HEK293 (cell line): ENCODE results near the gene TBL1X.

Experiments
- CTCF ChIA-PET: fragments of 350-600 bp; formaldehyde crosslinking; extraction: SDS; loops from one replicate; lab custom pipeline; 2021; ENCODE audit warnings: antibody characterized with exemption; lab: Yijun Ruan, JAX
- POLR2A ChIA-PET: fragments of 300-600 bp; formaldehyde crosslinking; extraction: SDS; loops from one replicate; lab custom pipeline; 2020; ENCODE audit warnings: antibody characterized with exemption, inconsistent platforms; lab: Yijun Ruan, JAX
- H3K27ac ChIP-seq: fragments of 200-500 bp; sonication (Bioruptor generic); 2 replicates; pipeline ENCODE4 v1.5.1; 2014; ENCODE audit warnings: low read depth, low read length, control low read depth, inconsistent platforms; ENCODE audit errors: extremely low read depth
- H3K36me3 ChIP-seq, 2 experiments: fragments of 200-500 bp in 1 of 2; sonication (Bioruptor generic) in 1 of 2; 1 replicate in 1 of 2; 2 replicates in 1 of 2; pipeline ENCODE4 v1.5.1; 2014 to 2017; ENCODE audit warnings: inconsistent platforms in 2 of 2, low read length in 2 of 2; ENCODE audit not compliant: control insufficient read depth in 2 of 2, insufficient read depth in 1 of 2
- H3K4me1 ChIP-seq: fragments of 200-500 bp; sonication (Bioruptor generic); 2 replicates; pipeline ENCODE4 v1.5.1; 2014; ENCODE audit warnings: mild to moderate bottlenecking, low read length, inconsistent platforms; ENCODE audit not compliant: control insufficient read depth, insufficient read depth
- H3K4me3 ChIP-seq: 2 replicates; pipeline ENCODE4 v1.5.1; 2011; ENCODE audit warnings: low read depth, mild to moderate bottlenecking, control low read depth, low read length, moderate library complexity
- H3K9me3 ChIP-seq: fragments of 200-500 bp; sonication (Bioruptor generic); 2 replicates; pipeline ENCODE4 v1.5.1; 2014; ENCODE audit warnings: low read depth, low read length, inconsistent platforms; ENCODE audit not compliant: control insufficient read depth, insufficient read depth
- HOXD13 ChIP-seq: sonication (generic); formaldehyde crosslinking; IDR thresholded peaks from 2 replicates; pipeline ENCODE4 v1.8.0; 2022; ENCODE audit warnings: missing genetic modification reagents, borderline replicate concordance
- KLF7 ChIP-seq: fragments of 450-650 bp; formaldehyde crosslinking; IDR thresholded peaks from 2 replicates; pipeline ENCODE4 v1.5.1; 2016; ENCODE audit warnings: missing biosample characterization, missing genetic modification characterization, borderline replicate concordance
- SALL2 ChIP-seq: fragments of 450-650 bp; formaldehyde crosslinking; IDR thresholded peaks from 2 replicates; pipeline ENCODE4 v1.5.0; 2017; ENCODE audit warnings: missing biosample characterization, mild to moderate bottlenecking, missing genetic modification characterization, borderline replicate concordance
- TCF7L2 ChIP-seq: IDR thresholded peaks from 2 replicates; pipeline ENCODE4 v1.6.1; 2011; ENCODE audit warnings: low read depth, mild to moderate bottlenecking, inconsistent platforms, low read length, moderate library complexity, borderline replicate concordance
- YY1 ChIP-seq: fragments of 450-650 bp; formaldehyde crosslinking; IDR thresholded peaks from 2 replicates; pipeline ENCODE4 v1.5.1; 2018; ENCODE audit warnings: missing biosample characterization, missing genetic modification characterization
- ZBTB20 ChIP-seq: fragments of 450-650 bp; formaldehyde crosslinking; IDR thresholded peaks from 2 replicates; pipeline ENCODE4 v1.5.1; 2016; ENCODE audit warnings: missing biosample characterization, missing genetic modification characterization
- ZFP69B ChIP-seq: fragments of 450-650 bp; formaldehyde crosslinking; IDR thresholded peaks from 2 replicates; pipeline ENCODE4 v1.5.1; 2016; ENCODE audit warnings: missing biosample characterization, missing genetic modification characterization
- ZNF184 ChIP-seq: fragments of 450-650 bp; IDR thresholded peaks from 2 replicates; pipeline ENCODE4 v1.5.1; 2018; ENCODE audit warnings: missing biosample characterization, mild to moderate bottlenecking, missing genetic modification characterization
- ZNF214 ChIP-seq: fragments of 450-650 bp; formaldehyde crosslinking; IDR thresholded peaks from 2 replicates; pipeline ENCODE4 v1.5.1; 2017; ENCODE audit warnings: missing biosample characterization, mild to moderate bottlenecking, missing genetic modification characterization, borderline replicate concordance
- ZNF23 ChIP-seq: fragments of 450-650 bp; formaldehyde crosslinking; IDR thresholded peaks from 2 replicates; pipeline ENCODE4 v1.5.1; 2016; ENCODE audit warnings: missing biosample characterization, missing genetic modification characterization, borderline replicate concordance
- ZNF274 ChIP-seq, 2 experiments: fragments of 200-500 bp in 1 of 2; fragments of 450-650 bp in 1 of 2; sonication (Bioruptor generic) in 1 of 2; formaldehyde crosslinking in 1 of 2; IDR thresholded peaks; 2 replicates each; pipeline versions ENCODE4 v1.5.1 to v1.6.1; 2014 to 2016; ENCODE audit warnings: borderline replicate concordance in 1 of 2, inconsistent platforms in 1 of 2, low read length in 1 of 2, missing biosample characterization in 1 of 2, missing genetic modification characterization in 1 of 2
- ZNF394 ChIP-seq: fragments of 450-650 bp; formaldehyde crosslinking; IDR thresholded peaks from 2 replicates; pipeline ENCODE4 v1.5.1; 2016; ENCODE audit warnings: missing biosample characterization, missing genetic modification characterization, mild to moderate bottlenecking, moderate library complexity, borderline replicate concordance
- ZNF48 ChIP-seq: fragments of 450-650 bp; formaldehyde crosslinking; IDR thresholded peaks from 2 replicates; pipeline ENCODE4 v1.5.1; 2016; ENCODE audit warnings: missing biosample characterization, missing genetic modification characterization
- ZNF514 ChIP-seq: fragments of 450-650 bp; formaldehyde crosslinking; IDR thresholded peaks from 2 replicates; pipeline ENCODE4 v1.5.1; 2016; ENCODE audit warnings: missing biosample characterization, missing genetic modification characterization
- ZNF626 ChIP-seq: fragments of 450-650 bp; sonication (Bioruptor Pico); formaldehyde crosslinking; IDR thresholded peaks from 2 replicates; pipeline ENCODE4 v1.5.1; 2018; ENCODE audit warnings: missing biosample characterization, missing genetic modification characterization, inconsistent platforms
- ZNF629 ChIP-seq: fragments of 450-650 bp; formaldehyde crosslinking; IDR thresholded peaks from 2 replicates; pipeline ENCODE4 v1.5.1; 2017; ENCODE audit warnings: missing biosample characterization, missing genetic modification characterization
- ZNF707 ChIP-seq: fragments of 450-650 bp; formaldehyde crosslinking; IDR thresholded peaks from 2 replicates; pipeline ENCODE4 v1.5.1; 2016; ENCODE audit warnings: missing biosample characterization, missing genetic modification characterization
- ZNF776 ChIP-seq: fragments of 450-650 bp; formaldehyde crosslinking; IDR thresholded peaks from 2 replicates; pipeline ENCODE4 v1.5.0; 2017; ENCODE audit warnings: missing biosample characterization, missing genetic modification characterization, borderline replicate concordance
- ZNF792 ChIP-seq: fragments of 450-650 bp; formaldehyde crosslinking; IDR thresholded peaks from 2 replicates; pipeline ENCODE4 v1.5.1; 2016; ENCODE audit warnings: missing biosample characterization, missing genetic modification characterization
- ZSCAN16 ChIP-seq: fragments of 450-650 bp; formaldehyde crosslinking; IDR thresholded peaks from 2 replicates; pipeline ENCODE4 v1.5.1; 2016; ENCODE audit warnings: missing biosample characterization, missing genetic modification characterization
- ZSCAN4 ChIP-seq: fragments of 450-650 bp; formaldehyde crosslinking; IDR thresholded peaks from 2 replicates; pipeline ENCODE4 v1.5.1; 2017; ENCODE audit warnings: missing biosample characterization, missing genetic modification characterization
- ZXDB ChIP-seq: fragments of 450-650 bp; formaldehyde crosslinking; IDR thresholded peaks from 2 replicates; pipeline ENCODE4 v1.5.1; 2016; ENCODE audit warnings: missing biosample characterization, missing genetic modification characterization

Gene TBL1X

DNA sequence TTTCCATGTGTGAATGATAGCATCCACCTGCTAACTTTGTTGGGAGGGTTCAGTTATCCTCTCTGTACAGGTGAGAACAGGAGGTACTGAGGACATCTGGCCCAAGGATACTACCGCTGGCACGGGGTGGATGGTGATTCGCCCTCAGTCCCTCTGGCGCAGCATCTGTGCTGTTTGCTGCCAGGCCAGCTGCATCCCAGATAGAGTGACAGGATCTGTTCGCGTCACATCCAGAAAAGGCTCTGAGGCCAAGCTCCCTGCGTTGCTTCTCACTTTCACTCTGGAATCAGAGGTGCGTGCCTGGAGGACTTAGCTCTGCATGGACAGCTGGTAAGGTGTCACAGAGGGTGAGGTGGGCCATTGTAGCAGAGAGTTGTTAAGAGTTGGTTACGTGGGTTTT is 95.4 kb downstream of the TBL1X start:
- ChIA-PET CTCF (no interaction called here), POLR2A (no interaction called here)
- no peaks in the 10 kb centered on the region for H3K4me1 ChIP-seq
- no peak overlapping the region for H3K4me3 ChIP-seq
- no peaks in the 10 kb centered on the region for H3K9me3 ChIP-seq
- no peaks in the 10 kb centered on the region for H3K36me3 ChIP-seq
- H3K27ac ChIP-seq = no peak overlapping the region
- TF ChIP-seq ZSCAN4 (tag by site-specific recombination) = no peak
- TF ChIP-seq SALL2 (tag by site-specific recombination) = no peak
- TF ChIP-seq ZSCAN16 (tag by site-specific recombination) = no peak
- TF ChIP-seq ZFP69B = no peak
- no peak for TF ChIP-seq ZNF792 (tag by site-specific recombination)
- no peak for TF ChIP-seq ZNF629
- TF ChIP-seq TCF7L2 = no peak
- TF ChIP-seq ZNF626 (tag by site-specific recombination) = no peak
- TF ChIP-seq ZNF776 = no peak
- TF ChIP-seq ZNF184 = no peak
- TF ChIP-seq ZNF23 = no peak
- no peak for TF ChIP-seq ZNF394
- no peak for TF ChIP-seq ZNF274 (IDR thresholded peaks at IDR 0.05; ENCODE audit: low read length)
- no peak for TF ChIP-seq ZNF274 (tag by site-specific recombination; IDR thresholded peaks at IDR 0.05; ENCODE audit: borderline replicate concordance)
- TF ChIP-seq ZNF48 (tag by site-specific recombination) = no peak
- TF ChIP-seq YY1 (tag by site-specific recombination) = no peak
- no peak for TF ChIP-seq ZBTB20 (tag by site-specific recombination)
- TF ChIP-seq KLF7 = no peak

- no peak overlapping the region for H3K4me3 ChIP-seq
- ChIA-PET CTCF (interaction anchor here (0.6 to 0.7 kb wide), 3 partner anchors 37 to 397 kb away, joined by 3 to 5 read pairs (median 3); no protein-coding TSS in a partner anchor), POLR2A (no interaction called here)
- H3K4me1 ChIP-seq = no peaks in the 10 kb centered on the region
- H3K36me3 ChIP-seq = no peaks in the 10 kb centered on the region
- no peak overlapping the region for H3K27ac ChIP-seq
- TF ChIP-seq ZXDB (tag by site-specific recombination) (no peak), ZNF514 (tag by site-specific recombination) (no peak), ZNF214 (tag by site-specific recombination) (no peak), ZNF629 (no peak)
- H3K9me3 ChIP-seq = no peaks in the 10 kb centered on the region
These were observed 96.3 kb downstream of the TBL1X start for GRCh38 chrX:9561199-9561598.

- Histone ChIP-seq H3K4me1 (no peaks in the 10 kb centered on the region), H3K4me3 (no peak overlapping the region), H3K9me3 (no peaks in the 10 kb centered on the region), H3K36me3 (no peaks in the 10 kb centered on the region), H3K27ac (no peak overlapping the region)
- POLR2A ChIA-PET = no interaction called here
- CTCF ChIA-PET = interaction anchor here (0.6 kb wide), 1 partner anchor 433 kb away, joined by 3 read pairs; no protein-coding TSS in a partner anchor
- TF ChIP-seq ZNF707 (tag by site-specific recombination) (no peak), HOXD13 (0 out of 2 replicates have a peak, but pooled peaks have one; percentile 20)
These were observed 98.0 kb downstream of the TBL1X start for GRCh38 chrX:9562851-9563250.
